IMR-90 (cell line): ENCODE data around the gene POLR1H. TPM values are rescaled to one million over a fixed set of nuclear protein-coding genes. Genes with fewer than 3 reads are reported as not detected.

Source experiments
- ATAC-seq: fragments of 200-7000 bp; cut with Tn5 transposase; 2 replicates; pipeline ENCODE4 v1.9.1; 2020; ENCODE audit warnings: low read depth, mild to moderate bottlenecking, moderate library complexity
- BruUV-seq: library from RNA; stranded (reverse); fragments of 400-500 nt; replicated peaks from 2 replicates; lab custom pipeline; 2021; lab: Mats Ljungman, UMichigan
- CTCF ChIA-PET: fragments of 300-600 bp; formaldehyde crosslinking; extraction: SDS; loops from one replicate; lab custom pipeline; 2021; ENCODE audit warnings: antibody characterized with exemption; lab: Yijun Ruan, JAX
- POLR2A ChIA-PET: fragments of 300-600 bp; sonication (Branson Sonifier 250); formaldehyde crosslinking; loops from one replicate; lab custom pipeline; 2022; ENCODE audit warnings: antibody characterized with exemption; ENCODE audit not compliant: unreplicated experiment; lab: Charles Lee
- DNase-seq: peaks from one replicate; pipeline ENCODE4 v3.0.0; 2013
- H2AFZ ChIP-seq: replicated peaks from 2 replicates; pipeline ENCODE3; 2013; ENCODE audit warnings: low read length, mild to moderate bottlenecking; ENCODE audit not compliant: poor library complexity
- H2AK5ac ChIP-seq: 2 replicates; pipeline ENCODE4 v1.6.1; 2013; ENCODE audit warnings: low read depth, low read length, inconsistent platforms
- H2AK9ac ChIP-seq: replicated peaks from 2 replicates; pipeline ENCODE3; 2013; ENCODE audit warnings: mild to moderate bottlenecking, low read depth, low read length, moderate library complexity; ENCODE audit not compliant: poor library complexity
- H2BK120ac ChIP-seq: 2 replicates; pipeline ENCODE4 v1.6.1; 2013; ENCODE audit warnings: low read depth, low read length, inconsistent platforms
- H2BK15ac ChIP-seq: 3 replicates; pipeline ENCODE4 v1.6.1; 2013; ENCODE audit warnings: low read depth, low read length, inconsistent platforms
- H2BK20ac ChIP-seq: 2 replicates; pipeline ENCODE4 v1.6.1; 2013; ENCODE audit warnings: low read depth, mild to moderate bottlenecking, inconsistent platforms, low read length, moderate library complexity
- H2BK5ac ChIP-seq: 2 replicates; pipeline ENCODE4 v1.6.1; 2013; ENCODE audit warnings: mild to moderate bottlenecking, low read depth, low read length, inconsistent platforms; ENCODE audit not compliant: poor library complexity, severe bottlenecking
- H3K14ac ChIP-seq: replicated peaks from 2 replicates; pipeline ENCODE4 v1.6.1; 2013; ENCODE audit warnings: low read depth, low read length, inconsistent platforms
- H3K18ac ChIP-seq: 2 replicates; pipeline ENCODE4 v1.6.1; 2013; ENCODE audit warnings: low read depth, low read length, control low read depth
- H3K23ac ChIP-seq: 2 replicates; pipeline ENCODE4 v1.6.1; 2013; ENCODE audit warnings: low read depth, low read length, inconsistent platforms
- H3K27ac ChIP-seq: 2 replicates; pipeline ENCODE4 v1.5.1; 2013; ENCODE audit warnings: mild to moderate bottlenecking, control low read depth, low read length; ENCODE audit not compliant: insufficient read depth
- H3K27me3 ChIP-seq: 2 replicates; pipeline ENCODE4 v1.6.1; 2013; ENCODE audit warnings: low read length; ENCODE audit not compliant: control insufficient read depth, insufficient read depth
- H3K36me3 ChIP-seq: 2 replicates; pipeline ENCODE4 v1.6.1; 2013; ENCODE audit warnings: low read length, mixed read lengths; ENCODE audit not compliant: control insufficient read depth, insufficient read depth
- H3K4ac ChIP-seq: 2 replicates; pipeline ENCODE4 v1.6.1; 2013; ENCODE audit warnings: low read depth, low read length, inconsistent platforms
- H3K4me1 ChIP-seq: 2 replicates; pipeline ENCODE4 v1.6.1; 2013; ENCODE audit warnings: low read length, mixed read lengths; ENCODE audit not compliant: control insufficient read depth, insufficient read depth
- H3K4me2 ChIP-seq: 2 replicates; pipeline ENCODE4 v1.6.1; 2013; ENCODE audit warnings: low read depth, mild to moderate bottlenecking, control low read depth, low read length, moderate library complexity
- H3K4me3 ChIP-seq: 2 replicates; pipeline ENCODE4 v1.5.1; 2013; ENCODE audit warnings: low read depth, mild to moderate bottlenecking, control low read depth, low read length, moderate library complexity; ENCODE audit not compliant: insufficient read depth
- H3K56ac ChIP-seq: 2 replicates; pipeline ENCODE4 v1.6.1; 2013; ENCODE audit warnings: low read length, inconsistent platforms; ENCODE audit not compliant: insufficient read depth; ENCODE audit errors: extremely low read depth
- H3K79me1 ChIP-seq, 2 experiments: 2 replicates each; pipeline ENCODE4 v1.6.1; 2013; ENCODE audit warnings: low read length in 2 of 2, inconsistent platforms in 1 of 2, low read depth in 1 of 2
- H3K9ac ChIP-seq: 2 replicates; pipeline ENCODE4 v1.6.1; 2013; ENCODE audit warnings: low read depth, low read length, control low read depth
- H3K9me1 ChIP-seq: 2 replicates; pipeline ENCODE4 v1.6.1; 2013; ENCODE audit warnings: low read length, inconsistent platforms; ENCODE audit not compliant: insufficient read depth
- H3K9me3 ChIP-seq: 2 replicates; pipeline ENCODE4 v1.6.1; 2013; ENCODE audit warnings: low read length; ENCODE audit not compliant: control insufficient read depth, insufficient read depth
- H4K20me1 ChIP-seq: 2 replicates; pipeline ENCODE4 v1.6.1; 2013; ENCODE audit warnings: low read length, inconsistent platforms; ENCODE audit not compliant: insufficient read depth
- H4K5ac ChIP-seq: 2 replicates; pipeline ENCODE4 v1.6.1; 2013; ENCODE audit warnings: mild to moderate bottlenecking, low read depth, low read length, control low read depth
- H4K8ac ChIP-seq, 2 experiments: 2 replicates each; pipeline ENCODE4 v1.6.1; 2013; ENCODE audit warnings: low read depth in 2 of 2, low read length in 2 of 2, control low read depth in 1 of 2, inconsistent platforms in 1 of 2
- H4K91ac ChIP-seq: 2 replicates; pipeline ENCODE4 v1.6.1; 2013; ENCODE audit warnings: low read depth, low read length, inconsistent platforms; ENCODE audit not compliant: insufficient read depth
- BHLHE40 ChIP-seq: fragments of 150-350 bp; IDR thresholded peaks from 2 replicates; pipeline ENCODE4 v1.6.1; 2016; ENCODE audit warnings: mild to moderate bottlenecking, low read depth, low read length
- CEBPB ChIP-seq: IDR thresholded peaks from 2 replicates; pipeline ENCODE4 v1.6.1; 2012; ENCODE audit warnings: low read depth, low read length, improper control_type of control experiment
- CHD1 ChIP-seq: IDR thresholded peaks from 2 replicates; pipeline ENCODE4 v1.6.1; 2012; ENCODE audit warnings: low read depth, low read length, improper control_type of control experiment
- MAFK ChIP-seq: IDR thresholded peaks from 2 replicates; pipeline ENCODE4 v1.6.1; 2012; ENCODE audit warnings: low read depth, low read length, improper control_type of control experiment
- MAZ ChIP-seq: IDR thresholded peaks from 2 replicates; pipeline ENCODE4 v1.6.1; 2012; ENCODE audit warnings: low read depth, mild to moderate bottlenecking, low read length, improper control_type of control experiment, moderate library complexity, borderline replicate concordance
- NFE2L2 ChIP-seq: fragments of 150-350 bp; IDR thresholded peaks from 2 replicates; pipeline ENCODE4 v1.6.1; 2016; ENCODE audit warnings: low read depth, mild to moderate bottlenecking, low read length
- POLR2A ChIP-seq: IDR thresholded peaks from 2 replicates; pipeline ENCODE4 v1.6.1; 2012; ENCODE audit warnings: mild to moderate bottlenecking, low read depth, low read length
- RAD21 ChIP-seq: IDR thresholded peaks from 2 replicates; pipeline ENCODE4 v1.6.1; 2012; ENCODE audit warnings: low read length, improper control_type of control experiment
- SMC3 ChIP-seq: fragments of 150-350 bp; IDR thresholded peaks from 2 replicates; pipeline ENCODE4 v1.6.1; 2016; ENCODE audit warnings: low read depth, mild to moderate bottlenecking, antibody characterized with exemption, low read length, moderate library complexity
- WGBS, 2 experiments: methylation state at CpG; one replicate each; pipeline versions ENCODE4 v1.1.5 to v1.1.7; 2013; ENCODE audit warnings: missing lambda C conversion rate in 2 of 2; ENCODE audit not compliant: insufficient read length in 1 of 2; ENCODE audit errors: extremely low coverage in 2 of 2; 5-methylcytosine and 5-hydroxymethylcytosine counted together
- dilution Hi-C: fragments of 300-500 bp; cut with HindIII; formaldehyde crosslinking; loops from one replicate; pipeline ENCODE4 v1.14.3; 2018; ENCODE audit warnings: low sequenced_read_pairs; ENCODE audit not compliant: unreplicated experiment
- in situ Hi-C: fragments of 300-500 bp; cut with MboI; formaldehyde crosslinking; loops from 3 replicates; pipeline ENCODE4 v1.14.3; 2019; ENCODE audit warnings: low sequenced_read_pairs, inconsistent platforms, mixed read lengths
- intact Hi-C: fragments of 100-400 bp; cut with micrococcal nuclease; formaldehyde crosslinking; loops from 2 replicates; pipeline ENCODE4 v1.10.0; 2022
- polyA plus RNA-seq, 3 experiments: library from polyadenylated mRNA; depleted of rRNA; stranded (reverse); fragments of >200 nt; gene quantifications; 2 replicates each; pipeline ENCODE4 v1.2.3, GENCODE V29; 2012; ENCODE audit warnings: low replicate concordance in 1 of 3
- total RNA-seq: library from RNA; depleted of rRNA; stranded (reverse); fragments of >200 nt; gene quantifications from 2 replicates; pipeline ENCODE4 v1.2.3, GENCODE V29; 2012
- TF ChIP-seq, protein P1 (sequence below): fragments of 150-350 bp; IDR thresholded peaks from 2 replicates; pipeline ENCODE4 v1.6.1; 2016; ENCODE audit warnings: low read depth, mild to moderate bottlenecking, low read length, moderate library complexity, borderline replicate concordance
- TF ChIP-seq, protein P2 (sequence below): fragments of 150-350 bp; IDR thresholded peaks from 2 replicates; pipeline ENCODE4 v1.6.1; 2017; ENCODE audit warnings: mild to moderate bottlenecking, antibody characterized with exemption, low read length, low read depth

The POLR1H gene
- total and polyA plus RNA-seq, 2 of the 4 experiments (the other 2 are of a cell fraction): 24.6 to 34.6 TPM

DNA sequence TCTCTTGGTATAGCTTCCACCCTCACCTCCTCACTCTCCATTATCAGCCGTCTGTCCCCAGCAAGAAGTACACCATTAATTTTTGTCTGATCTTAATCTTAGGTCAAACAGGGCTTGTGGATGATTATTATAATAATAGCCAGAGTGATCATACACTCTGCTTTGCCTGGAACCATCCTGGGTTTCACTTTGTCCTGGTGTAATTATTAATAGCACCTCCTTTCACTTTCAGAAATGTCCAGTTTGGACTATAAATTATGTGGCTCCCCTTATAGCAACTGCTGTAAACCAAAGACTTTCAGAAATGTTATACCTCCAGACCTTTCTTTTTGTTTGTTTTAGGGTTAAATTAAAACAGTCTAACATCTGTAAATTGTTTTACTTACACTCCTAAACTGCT, 52.8 kb downstream of the POLR1H start:
- Histone ChIP-seq H2AFZ (no peak overlapping the region), H3K9ac (no peak overlapping the region), H2BK15ac (no peak overlapping the region), H3K9me3 (peaks cover 2% of the 10 kb centered on the region; the same call in 1 of the 2 replicates), H3K56ac (no peak overlapping the region), H2BK20ac (no peak overlapping the region), H3K4me1 (no peaks in the 10 kb centered on the region), H4K5ac (no peak overlapping the region), H2AK5ac (no peak overlapping the region), H4K91ac (no peak overlapping the region), H3K79me1 (no peaks in the 10 kb centered on the region), H2AK9ac (no peak overlapping the region), H2BK5ac (no peak overlapping the region), H3K27me3 (peaks cover 43% of the 10 kb centered on the region), H2BK120ac (no peak overlapping the region), H3K4me2 (no peak overlapping the region), H3K4ac (no peak overlapping the region), H3K36me3 (no peaks in the 10 kb centered on the region), H3K9me1 (no peaks in the 10 kb centered on the region), H3K18ac (no peak overlapping the region), H3K27ac (no peak overlapping the region), H3K4me3 (no peak overlapping the region), H3K23ac (no peak overlapping the region), H4K20me1 (no peaks in the 10 kb centered on the region), H3K14ac (no peak overlapping the region), H4K8ac (no peak overlapping the region)
- CTCF ChIA-PET: no interaction called here
- POLR2A ChIA-PET: no interaction called here
- intact Hi-C loops: no loop called here
- no CpG with 5 or more reads among the region's 1 CpG for WGBS, 2 experiments
- DNase-seq (no peak), ATAC-seq (no peak)
- no TSS peak for BruUV-seq
- dilution Hi-C loops: no loop called here
- TF ChIP-seq, protein P1, sequence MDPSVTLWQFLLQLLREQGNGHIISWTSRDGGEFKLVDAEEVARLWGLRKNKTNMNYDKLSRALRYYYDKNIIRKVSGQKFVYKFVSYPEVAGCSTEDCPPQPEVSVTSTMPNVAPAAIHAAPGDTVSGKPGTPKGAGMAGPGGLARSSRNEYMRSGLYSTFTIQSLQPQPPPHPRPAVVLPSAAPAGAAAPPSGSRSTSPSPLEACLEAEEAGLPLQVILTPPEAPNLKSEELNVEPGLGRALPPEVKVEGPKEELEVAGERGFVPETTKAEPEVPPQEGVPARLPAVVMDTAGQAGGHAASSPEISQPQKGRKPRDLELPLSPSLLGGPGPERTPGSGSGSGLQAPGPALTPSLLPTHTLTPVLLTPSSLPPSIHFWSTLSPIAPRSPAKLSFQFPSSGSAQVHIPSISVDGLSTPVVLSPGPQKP: no peak
- TF ChIP-seq, protein P2, sequence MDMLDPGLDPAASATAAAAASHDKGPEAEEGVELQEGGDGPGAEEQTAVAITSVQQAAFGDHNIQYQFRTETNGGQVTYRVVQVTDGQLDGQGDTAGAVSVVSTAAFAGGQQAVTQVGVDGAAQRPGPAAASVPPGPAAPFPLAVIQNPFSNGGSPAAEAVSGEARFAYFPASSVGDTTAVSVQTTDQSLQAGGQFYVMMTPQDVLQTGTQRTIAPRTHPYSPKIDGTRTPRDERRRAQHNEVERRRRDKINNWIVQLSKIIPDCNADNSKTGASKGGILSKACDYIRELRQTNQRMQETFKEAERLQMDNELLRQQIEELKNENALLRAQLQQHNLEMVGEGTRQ: no peak
- no peak for TF ChIP-seq MAZ
- no peak for TF ChIP-seq CHD1
- no peak for TF ChIP-seq NFE2L2
- no peak for TF ChIP-seq MAFK
- TF ChIP-seq RAD21: no peak
- no peak for TF ChIP-seq POLR2A
- no peak for TF ChIP-seq CEBPB
- no peak for TF ChIP-seq BHLHE40
- TF ChIP-seq SMC3: no peak
- in situ Hi-C loops: no loop called here
